ENCODE measurements around the gene FAXDC2.
"Not testable (repeated sequence)": the region's sequence is repeated elsewhere in the genome, so short reads cannot be mapped to it uniquely, and the experiment has no call there.

The FAXDC2 gene

DNA sequence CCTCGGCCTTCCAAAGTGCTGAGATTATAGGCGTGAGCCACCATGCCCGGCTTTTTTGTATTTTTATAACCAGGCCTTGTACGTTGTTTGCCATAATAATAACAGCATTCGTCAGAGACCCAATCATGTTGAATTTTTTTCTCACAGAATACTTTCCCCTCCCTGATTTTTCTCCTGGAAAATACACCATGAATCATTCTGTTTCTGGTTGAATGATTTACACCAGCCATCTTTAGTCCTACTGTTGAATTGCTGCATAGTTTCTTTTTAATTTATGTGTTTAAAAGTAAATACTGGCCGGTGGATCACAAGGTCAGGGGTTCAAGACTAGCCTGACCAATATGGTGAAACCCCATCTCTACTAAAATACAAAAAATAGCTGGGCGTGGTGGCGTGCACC is 11.5 kb upstream of the FAXDC2 start:
- DNase-seq (ENCODE audit: low read depth in 3 of 3), result no peak

DNA sequence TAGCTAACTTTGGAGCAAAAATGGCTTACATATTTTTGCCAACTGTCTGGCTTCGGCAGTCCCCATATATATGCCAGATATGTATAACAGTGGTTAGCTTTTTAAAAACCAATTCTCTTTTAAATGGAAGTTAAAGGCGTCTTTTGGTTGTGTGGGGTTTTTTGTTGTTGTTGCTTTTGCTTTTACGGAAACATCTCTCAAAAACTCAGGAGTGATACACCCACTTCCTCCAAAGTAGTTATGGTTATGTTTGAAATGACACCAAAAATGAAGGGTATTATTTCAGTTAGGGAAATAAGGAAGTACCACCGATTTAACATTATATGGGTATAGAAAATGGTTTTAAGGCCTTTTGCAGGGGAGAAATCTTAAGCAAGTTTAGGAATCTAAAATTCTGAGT is 10.4 kb upstream of the FAXDC2 start:
- DNase-seq (ENCODE audit: low read depth in 3 of 3), result no peak

DNA sequence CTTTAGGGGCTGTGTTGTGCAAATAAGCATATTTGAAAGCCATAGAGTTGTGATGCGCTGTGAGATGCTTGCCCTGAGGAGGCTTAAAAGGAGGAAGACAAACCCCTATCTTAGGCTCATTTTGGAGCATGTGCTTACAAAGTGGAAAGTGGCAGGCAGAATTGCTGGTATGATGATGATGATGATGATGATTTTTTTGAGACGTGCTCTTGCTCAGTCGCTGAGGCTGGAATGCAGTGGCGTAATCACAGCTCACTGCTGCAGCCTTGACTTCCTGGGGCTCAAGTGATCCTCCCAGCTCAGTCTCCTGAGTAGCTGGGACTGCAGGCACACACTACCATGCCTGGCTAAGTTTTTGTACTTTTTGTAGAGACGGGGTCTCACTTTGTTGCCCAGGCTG is 9.7 kb upstream of the FAXDC2 start:
- no peak for DNase-seq (ENCODE audit: low read depth in 3 of 3)

DNA sequence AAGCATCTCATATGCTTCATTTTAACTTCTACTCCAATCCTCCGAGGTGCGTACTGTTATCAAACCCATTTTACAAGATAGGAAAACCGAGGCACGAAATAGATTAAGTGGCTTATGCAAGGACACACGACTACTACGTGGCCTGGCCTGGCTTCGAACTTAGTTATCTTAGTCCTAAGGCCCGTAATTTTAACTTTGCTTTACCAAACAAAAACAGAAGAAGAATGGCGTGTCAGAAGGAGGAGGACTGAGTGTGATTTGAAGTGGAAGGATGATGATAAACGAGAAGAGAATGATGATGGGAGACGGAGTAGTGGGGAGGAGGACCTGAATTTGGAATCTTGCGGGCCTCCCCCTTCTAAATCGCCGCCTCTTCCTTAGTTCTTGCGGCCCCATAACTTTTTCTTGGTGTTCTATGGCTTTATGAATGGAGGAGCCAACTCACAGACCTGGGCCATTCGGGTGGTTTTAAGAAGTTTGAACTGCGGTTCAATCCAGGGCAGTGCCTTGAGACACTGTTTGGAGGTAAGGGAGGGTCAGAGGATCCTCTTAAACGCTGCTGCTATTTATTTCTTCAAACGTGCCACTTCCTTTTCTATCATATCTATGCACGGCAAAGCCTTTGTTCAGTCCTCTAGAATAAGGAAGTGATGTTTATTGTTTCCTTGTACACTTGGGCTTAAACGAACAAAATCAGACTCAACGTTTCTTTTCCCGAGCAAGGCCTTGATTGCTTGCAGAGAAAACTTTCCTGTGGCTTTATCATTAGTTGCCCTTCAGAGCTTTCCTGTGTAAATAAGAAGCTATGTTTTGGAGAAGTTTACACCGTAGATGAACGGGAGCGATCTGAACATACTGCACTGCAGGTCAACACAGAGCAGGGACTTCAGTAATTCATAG is 8.8 kb upstream of the FAXDC2 start:
- DNase-seq (ENCODE audit: low read depth in 3 of 3), result no peak

DNA sequence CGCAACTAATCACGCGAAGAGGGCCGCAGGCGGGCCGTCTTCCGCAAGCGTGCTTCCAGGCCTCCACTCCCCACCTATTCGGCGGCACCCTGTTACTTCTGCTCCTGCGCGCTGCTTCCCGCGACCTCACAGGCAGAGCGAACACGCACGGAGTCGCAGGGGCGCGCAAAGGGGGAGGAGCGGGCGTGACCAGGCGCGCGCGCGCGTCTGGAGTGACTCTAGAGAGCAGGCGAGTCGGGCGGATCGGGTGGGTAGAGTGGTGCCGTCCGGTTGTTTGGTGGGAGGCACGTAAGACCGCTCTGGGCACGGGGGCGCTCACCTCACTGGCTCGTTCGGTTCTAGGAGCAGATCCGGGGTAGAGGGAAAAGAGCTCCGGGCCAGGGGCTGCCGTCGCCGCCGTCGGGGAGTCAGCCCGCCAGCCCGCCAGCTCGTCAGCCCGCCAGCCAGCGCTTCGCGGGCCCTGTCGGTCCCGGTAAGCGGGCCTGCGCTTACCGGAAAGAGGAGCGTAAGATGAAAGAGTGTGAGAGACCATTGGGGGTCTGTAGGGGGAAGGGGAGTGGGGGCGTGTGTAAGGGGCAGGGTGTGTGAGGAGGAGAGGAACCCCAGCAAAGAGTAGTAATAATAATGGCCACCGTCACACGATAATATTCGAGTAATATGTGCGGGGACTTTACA is 8.0 kb upstream of the FAXDC2 start, which contains the start of gene CNOT8:
TSS of gene CNOT8 (plus strand) at position 331 of the 675 bp plus-strand sequence. CDS start 4,652 bp downstream, outside the sequence.
- peak; percentile 94 to 97 (median 96) for DNase-seq (ENCODE audit: low read depth in 3 of 3)

DNA sequence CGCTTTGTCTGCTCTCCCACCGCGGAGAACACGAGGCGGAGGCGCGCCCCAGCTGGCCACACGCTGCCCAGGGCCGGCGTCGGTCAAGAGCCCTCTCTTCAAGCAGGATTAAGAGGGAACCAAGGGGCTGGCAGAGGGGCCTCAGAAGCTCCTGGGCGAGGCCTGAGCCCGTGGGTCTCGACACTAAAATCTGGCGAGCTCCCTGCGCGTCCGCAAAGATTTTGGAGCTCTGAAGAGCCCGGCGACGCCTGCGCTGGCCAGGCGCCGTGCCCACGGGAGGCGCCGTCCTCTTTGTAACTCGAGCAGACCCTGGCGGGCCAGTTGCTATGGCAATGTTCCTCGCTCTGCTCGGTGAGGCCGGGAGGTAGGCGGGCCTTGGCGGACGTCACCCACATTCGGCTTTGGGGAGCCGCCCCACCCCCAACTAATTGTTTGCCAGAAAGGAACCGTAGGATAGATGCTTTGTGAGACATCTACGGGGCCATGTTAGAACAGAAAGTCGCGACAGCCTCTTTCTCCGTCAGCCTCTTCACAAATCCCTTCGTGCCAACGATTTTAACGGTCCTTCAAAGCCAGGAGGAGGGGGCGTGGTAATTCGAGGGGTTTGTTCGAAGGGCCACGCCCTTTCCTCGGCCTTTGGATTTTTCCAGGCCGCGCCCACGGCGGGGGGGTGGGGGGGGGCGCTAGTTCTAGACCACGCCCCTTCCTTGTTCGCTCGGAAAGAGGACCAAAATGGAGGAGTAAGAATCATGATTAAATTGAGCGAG is 7.3 kb upstream of the FAXDC2 start:
- DNase-seq (ENCODE audit: low read depth in 3 of 3), result peak; percentile 57 to 76 (median 71)

DNA sequence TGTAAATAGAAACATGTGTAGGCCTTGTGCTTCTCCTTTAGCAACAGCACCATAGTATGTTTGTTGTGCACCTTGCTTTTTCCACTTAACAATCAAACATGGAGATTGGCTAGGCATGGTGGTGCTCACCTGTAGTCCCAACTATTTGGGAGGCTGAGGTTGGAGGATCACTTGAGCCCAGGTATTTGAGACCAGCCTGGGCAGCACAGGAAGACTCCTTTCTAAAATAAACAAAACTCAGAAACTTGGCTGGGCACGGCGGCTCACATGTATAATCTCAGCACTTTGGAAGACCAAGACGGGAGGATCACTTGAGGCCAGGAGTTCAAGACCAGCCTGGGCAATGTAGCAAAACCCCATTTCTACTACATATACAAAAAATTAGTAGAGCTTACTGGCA is 948 bp upstream of the FAXDC2 start:
- no peak for DNase-seq (ENCODE audit: low read depth in 3 of 3)

DNA sequence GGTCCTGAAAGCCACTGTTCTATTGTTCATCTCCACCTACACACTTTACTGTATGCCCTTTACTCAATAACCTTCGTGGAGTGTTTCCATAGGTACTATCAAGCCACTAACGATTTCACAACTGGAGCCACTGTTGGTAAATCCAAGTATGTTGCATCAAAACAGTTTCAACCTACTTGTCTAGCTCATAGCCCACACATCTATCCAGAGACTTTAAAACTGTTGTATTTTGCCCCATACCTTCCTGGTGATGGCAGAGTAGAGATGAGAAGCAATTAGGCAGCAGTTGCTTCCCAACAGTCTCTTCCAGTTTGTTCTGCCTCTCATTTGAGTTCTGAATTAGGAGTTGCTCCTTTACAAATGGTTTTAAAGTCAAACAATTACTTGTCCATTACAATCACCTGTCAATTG is 607 bp downstream of the FAXDC2 start:
- no peak for DNase-seq (ENCODE audit: low read depth in 3 of 3)

DNA sequence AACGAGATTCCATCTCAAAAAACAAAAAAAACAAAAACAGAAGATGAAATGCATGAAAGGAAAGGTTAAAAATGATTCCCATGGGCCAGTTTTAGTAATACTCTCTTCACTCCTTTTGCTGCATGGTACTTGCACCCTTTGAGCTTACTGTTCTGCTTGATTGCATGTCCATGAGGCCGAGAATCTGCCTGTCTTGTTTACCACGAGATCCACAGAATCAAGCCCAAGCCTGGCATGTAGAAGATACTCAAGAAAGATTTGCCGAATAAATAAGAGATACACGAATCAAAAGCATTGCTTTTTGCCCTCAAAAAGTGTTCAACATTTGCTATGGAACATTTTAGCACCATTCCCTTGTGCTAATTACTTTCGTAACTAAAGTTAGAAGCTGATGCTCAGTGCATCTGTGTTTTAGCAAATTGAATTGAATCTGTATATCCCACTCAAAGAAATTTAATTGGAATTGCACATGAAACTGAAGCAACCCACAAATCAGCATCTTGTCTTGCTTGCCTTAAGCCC is 1.1 kb downstream of the FAXDC2 start:
- DNase-seq (ENCODE audit: low read depth in 3 of 3), result no peak

DNA sequence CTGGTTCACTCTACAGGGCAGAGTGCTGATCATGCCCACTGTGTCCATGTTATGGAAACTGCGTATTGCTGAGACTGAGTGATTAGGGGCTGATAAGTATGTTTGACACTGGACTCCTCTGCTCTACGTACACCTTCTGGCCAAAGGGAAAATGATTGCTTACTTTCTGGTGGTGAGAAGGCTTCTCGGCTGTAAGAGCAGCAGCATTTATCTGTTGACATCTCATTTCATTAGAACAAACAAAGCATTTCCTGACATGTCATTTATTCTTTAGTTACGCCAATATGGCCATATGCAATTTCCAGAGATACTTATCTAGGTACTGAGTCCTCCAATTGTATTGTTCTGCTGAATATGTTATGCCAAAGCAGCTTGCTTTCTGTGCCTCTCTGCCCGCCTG is 5.6 kb downstream of the FAXDC2 start:
- no peak for DNase-seq (ENCODE audit: low read depth in 3 of 3)

DNA sequence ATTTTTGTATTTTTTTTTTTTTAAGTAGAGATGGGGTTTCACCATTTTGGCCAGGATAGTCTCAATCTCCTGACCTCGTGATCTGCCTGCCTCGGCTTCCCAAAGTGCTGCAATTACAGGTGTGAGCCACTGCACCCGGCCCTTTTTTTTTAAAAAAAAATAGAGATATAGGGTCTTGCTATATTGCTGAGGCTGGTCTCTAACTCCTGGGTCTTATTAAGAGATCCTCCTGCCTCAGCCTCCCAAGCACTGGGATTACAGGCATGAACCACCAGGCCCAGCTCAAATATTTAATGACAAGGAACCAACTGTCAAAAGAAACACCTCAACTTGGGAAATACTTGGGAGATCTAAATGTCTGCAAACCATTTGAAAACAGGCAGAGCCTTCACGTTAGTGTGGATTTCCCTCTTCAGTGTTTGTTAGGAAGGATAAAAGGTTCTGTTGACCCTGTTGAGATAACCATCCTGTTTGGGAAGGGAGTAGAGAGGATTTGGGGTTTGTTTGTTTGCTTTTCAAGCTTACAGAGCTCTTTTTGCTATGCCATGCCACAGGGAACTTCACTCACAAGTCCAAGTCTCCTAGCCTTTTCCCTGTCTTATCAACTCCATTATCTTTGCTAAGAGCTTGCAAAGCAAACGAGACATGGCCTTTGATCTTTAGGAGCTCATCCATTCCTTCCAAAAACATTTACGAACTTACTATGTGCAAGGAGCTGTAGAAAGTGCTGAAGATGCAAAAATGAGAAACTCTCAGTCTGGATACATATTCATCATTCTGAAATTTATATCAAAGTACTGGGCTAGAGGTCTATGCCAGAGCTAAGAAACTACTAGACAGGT is 7.5 kb downstream of the FAXDC2 start:
- DNase-seq (ENCODE audit: low read depth in 3 of 3), result no peak

DNA sequence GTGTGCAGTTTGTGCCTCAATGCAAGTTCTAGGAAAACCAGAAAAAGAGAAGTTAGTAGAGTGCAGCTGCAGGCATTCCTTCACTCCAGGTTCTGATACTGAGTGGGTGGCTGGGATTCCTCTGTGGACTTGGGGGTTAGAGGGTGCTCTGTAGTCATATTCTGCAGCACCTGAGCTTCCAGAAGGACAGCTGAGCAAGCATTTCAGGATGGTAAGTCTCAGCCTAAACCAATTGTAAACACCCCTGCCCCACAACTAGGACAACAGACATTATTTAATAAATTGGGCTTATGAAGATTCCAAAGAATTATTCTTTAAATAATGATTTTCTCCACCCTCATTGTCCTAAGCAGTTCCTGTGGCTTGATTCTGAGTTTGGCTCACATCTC is 9.1 kb downstream of the FAXDC2 start:
- DNase-seq (ENCODE audit: low read depth in 3 of 3), result no peak

DNA sequence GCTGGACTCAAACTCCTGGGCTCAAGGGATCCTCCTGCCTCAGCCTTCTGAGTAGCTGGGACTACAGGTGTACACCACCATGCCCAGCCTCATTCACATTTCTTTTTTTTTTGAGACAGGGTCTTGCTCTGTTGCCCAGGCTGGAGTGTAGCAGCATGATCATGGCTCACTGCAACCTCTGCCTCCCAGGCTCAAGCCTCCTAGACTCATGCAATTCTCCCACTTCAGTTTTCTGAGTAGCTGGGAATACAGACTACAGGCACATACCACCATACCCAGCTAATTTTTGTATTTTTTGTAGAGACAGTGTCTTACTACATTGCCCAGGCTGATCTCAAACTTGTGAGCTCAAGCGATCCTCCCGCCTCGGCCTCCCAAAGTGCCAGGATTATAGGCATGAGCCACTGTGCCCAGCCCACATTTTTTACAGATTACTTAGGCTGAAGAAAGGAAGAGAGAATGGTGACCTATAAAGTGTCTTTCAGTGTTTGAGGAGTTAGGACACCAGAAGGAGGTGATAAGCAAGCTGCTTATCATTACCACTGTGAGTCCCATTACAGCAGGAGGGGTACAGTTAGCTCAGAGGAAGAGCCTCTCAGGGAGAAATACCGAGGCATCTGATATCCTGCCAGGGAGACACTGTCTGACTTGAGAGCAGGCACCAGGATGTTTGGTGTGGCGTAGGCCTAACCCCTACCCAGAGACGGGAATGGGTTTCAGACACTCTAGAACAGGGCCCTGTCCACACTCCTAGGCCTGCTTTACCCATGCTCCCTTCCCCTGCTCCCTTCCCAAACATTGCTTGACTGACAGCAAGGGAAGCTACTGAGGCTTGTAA is 9.7 kb downstream of the FAXDC2 start:
- no peak for DNase-seq (ENCODE audit: low read depth in 3 of 3)

DNA sequence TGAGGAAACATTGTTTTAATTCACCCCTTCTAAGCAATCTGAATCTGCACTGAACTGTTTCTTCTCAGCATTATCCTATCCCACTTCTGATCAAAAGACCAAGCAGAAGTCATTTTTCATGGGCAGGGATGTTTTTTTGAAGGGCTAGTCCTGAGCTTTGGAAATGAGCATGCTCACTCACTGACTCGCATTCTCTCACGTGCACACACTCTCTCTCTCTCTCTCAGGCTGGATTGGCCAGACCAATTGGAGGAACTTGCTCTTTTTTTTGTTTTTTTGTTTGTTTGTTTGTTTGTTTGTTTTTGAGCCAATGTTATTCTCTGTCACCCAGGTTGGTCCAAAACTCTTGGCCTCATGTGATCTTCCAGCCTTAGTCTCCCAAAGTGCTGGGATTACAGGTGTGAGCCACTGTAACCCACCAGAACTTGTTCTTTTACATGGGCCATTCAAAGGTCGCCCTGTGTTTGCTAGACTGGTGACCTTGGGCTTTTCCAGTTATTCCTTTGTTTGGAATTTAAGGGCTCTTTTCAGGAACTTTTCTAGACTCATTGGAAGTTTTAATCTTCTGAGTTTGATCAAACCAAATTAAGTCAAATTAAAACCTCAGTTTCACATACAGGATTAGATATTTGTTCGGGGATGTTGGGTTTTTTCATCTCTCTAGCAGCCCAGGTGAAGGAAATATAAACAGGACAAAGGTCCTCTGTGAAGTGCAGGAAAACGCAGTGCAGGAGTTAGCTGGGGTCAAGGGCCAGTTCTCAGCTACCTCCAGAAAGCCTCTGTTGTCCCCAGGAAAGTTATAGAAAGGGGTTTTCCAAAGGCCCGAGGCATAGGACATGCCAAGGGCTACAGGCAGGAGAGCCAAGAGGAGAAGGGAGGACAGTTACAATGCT is 13.1 kb downstream of the FAXDC2 start:
- no peak for DNase-seq (ENCODE audit: low read depth in 3 of 3)

DNA sequence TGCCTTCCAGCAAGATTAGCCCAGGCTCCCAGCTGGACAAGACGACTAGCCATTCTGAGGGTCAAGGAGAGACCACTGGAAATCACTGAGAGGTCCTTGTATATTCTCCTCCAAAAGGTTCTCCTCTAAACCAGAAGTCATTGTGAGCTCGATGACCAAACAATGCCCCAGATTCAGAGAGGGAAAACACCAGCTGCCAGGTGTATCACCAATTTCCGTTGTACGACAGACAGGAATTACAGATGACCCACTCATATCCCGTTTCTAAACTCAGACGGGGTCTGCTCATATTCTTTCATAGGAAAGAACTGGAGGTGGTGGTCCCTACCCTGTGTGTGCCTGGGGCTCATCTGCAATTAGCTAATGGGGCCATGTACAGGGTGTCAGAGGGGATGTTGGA is 14.2 kb downstream of the FAXDC2 start:
- DNase-seq (ENCODE audit: low read depth in 3 of 3), result no peak

DNA sequence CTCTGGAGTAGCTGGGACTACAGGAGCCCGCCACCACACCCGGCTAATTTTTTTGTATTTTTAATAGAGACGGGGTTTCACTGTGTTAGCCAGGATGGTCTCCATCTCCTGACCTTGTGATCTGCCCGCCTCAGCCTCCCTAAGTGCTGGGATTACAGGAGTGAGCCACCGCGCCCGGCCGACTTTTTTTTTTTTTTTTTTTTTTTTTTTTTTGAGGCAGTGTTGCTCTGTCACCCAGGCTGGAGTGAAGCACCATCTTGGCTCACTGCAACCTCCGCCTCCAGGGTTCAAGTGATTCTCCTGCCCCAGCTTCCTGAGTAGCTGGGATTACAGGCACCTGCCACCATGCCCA is 14.7 kb downstream of the FAXDC2 start:
- not testable (repeated sequence) for DNase-seq (ENCODE audit: low read depth in 3 of 3)

DNA sequence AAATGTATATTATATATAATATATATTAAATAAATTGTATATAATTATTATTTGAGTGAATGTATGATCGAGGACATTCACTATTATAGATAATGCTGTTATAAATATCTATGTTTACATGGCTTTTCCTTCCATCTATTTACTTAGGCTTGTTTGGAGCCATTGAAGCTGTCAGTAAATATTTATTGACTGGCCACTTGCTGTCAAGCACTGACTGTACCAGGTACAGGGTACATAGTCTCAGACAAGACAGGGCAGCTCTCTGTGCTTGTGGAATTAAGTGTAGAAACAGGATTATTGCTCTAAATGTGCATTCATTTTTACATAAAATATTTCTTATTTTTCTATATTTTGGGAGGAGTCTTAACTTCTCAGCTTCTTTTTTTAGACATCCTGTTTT is 16.4 kb downstream of the FAXDC2 start:
- no peak for DNase-seq (ENCODE audit: low read depth in 3 of 3)

DNA sequence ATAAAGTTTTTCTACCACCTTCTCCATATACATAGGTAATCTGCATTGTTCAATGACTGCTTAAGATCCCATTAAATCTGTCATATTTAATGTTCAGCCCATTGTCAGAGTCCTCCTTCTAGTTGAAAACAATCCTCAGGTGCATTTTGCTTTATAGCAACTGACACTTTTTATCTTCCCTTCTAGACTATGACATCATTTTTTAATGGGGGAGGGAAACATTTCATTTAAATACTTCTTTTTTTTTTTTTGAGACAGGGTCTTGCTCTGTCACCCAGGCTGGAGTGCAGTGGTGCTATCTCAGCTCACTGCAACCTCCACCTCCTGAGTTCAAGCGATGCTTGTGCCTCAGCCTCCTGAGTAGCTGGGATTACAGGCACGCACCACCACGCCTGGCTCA is 17.6 kb downstream of the FAXDC2 start:
- DNase-seq (ENCODE audit: low read depth in 3 of 3), result not testable (repeated sequence)

DNA sequence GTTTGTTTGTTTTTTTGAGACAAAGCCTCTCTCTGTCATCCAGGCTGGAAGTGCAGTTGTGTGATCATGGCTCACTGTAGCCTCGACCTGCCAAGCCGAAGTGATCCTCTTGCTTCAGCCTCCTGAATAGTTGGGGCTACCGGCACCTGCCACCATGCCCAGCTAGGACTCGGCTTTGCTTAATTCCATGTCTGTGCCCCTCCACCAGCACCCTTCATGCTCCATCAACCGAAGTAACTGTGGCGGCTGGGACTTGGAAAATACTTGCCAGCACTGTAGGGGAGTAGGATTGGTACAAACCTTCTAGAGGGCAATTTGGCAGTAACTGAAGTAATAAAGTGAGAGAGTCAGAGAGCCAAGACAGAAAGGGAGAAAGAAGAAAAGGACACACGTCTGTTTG is 19.0 kb downstream of the FAXDC2 start:
- DNase-seq (ENCODE audit: low read depth in 3 of 3), result no peak

Measured in stimulated activated CD4-positive, alpha-beta T cell treated with anti-CD3 and anti-CD28 coated beads, TNF-alpha, amount 100 ng/mL, for 48 hours (primary cell).